PFSK-1 (cell line): ENCODE measurements around the gene FAM117A.

Experiments used
- POLR2AphosphoS5 ChIP-seq: IDR thresholded peaks from 2 replicates; pipeline ENCODE4 v1.6.1; 2012; ENCODE audit warnings: low read depth, mild to moderate bottlenecking, control low read depth, low read length, moderate library complexity
- REST ChIP-seq, 2 experiments: IDR thresholded peaks; 2 replicates each; pipeline versions ENCODE4 v1.6.1 to v1.8.0; 2011 to 2012; ENCODE audit warnings: low read depth in 2 of 2, low read length in 2 of 2, control low read depth in 1 of 2, inconsistent platforms in 1 of 2, mild to moderate bottlenecking in 1 of 2, moderate library complexity in 1 of 2; ENCODE audit not compliant: insufficient read depth in 1 of 2

- no peak for TF ChIP-seq POLR2AphosphoS5
- TF ChIP-seq REST (IDR thresholded peaks at IDR 0.05; ENCODE audit: insufficient read depth in 1 of 2, low read depth in 2 of 2, low read length in 2 of 2) = no peak
These were observed 739 bp upstream of the FAM117A start for GRCh38 chr17:49764559-49765180.
